T-cell (primary cell): Measurements from ENCODE around the gene ING4. TPM values are rescaled to one million over a fixed set of nuclear protein-coding genes. Genes with fewer than 3 reads are reported as not detected.

Source experiments
- ATAC-seq, 4 experiments: fragments of 200-7000 bp in 3 of 4; fragments of 150-1000 bp in 1 of 4; cut with Tn5 transposase; replicated peaks in 1 of 4; 1 replicate in 3 of 4; 2 replicates in 1 of 4; pipeline ENCODE4 v1.10.0; 2021; ENCODE audit warnings: moderate library complexity in 3 of 4, mild to moderate bottlenecking in 2 of 4, moderate number of reproducible peaks in 1 of 4
- CTCF ChIA-PET, 2 donors: fragments of 300-600 bp; sonication (Branson Sonifier 250); formaldehyde crosslinking; loops; one replicate each; lab custom pipeline; 2022; ENCODE audit warnings: antibody characterized with exemption in 2 of 2; lab: Charles Lee
- POLR2A ChIA-PET, 2 donors: fragments of 300-600 bp; sonication (Branson Sonifier 250); formaldehyde crosslinking; loops; one replicate each; lab custom pipeline; 2022; ENCODE audit warnings: antibody characterized with exemption in 2 of 2; lab: Charles Lee
- DNase-seq, 35 experiments: peaks; one replicate each; pipeline versions ENCODE4 v3.0.0 to v3.0.0-alpha.2; 2013 to 2023
- H3K27ac ChIP-seq: one replicate; pipeline ENCODE4 v1.5.1; 2013; ENCODE audit warnings: low read length
- H3K27me3 ChIP-seq, 2 experiments: replicated peaks in 1 of 2; 1 replicate in 1 of 2; 2 replicates in 1 of 2; pipeline versions ENCODE4 v1.6.1 to v1.7.0; 2013; ENCODE audit warnings: low read length in 1 of 2, mixed read lengths in 1 of 2; ENCODE audit not compliant: control insufficient read depth in 2 of 2, insufficient read depth in 2 of 2; ENCODE audit errors: extremely low read depth in 1 of 2
- H3K36me3 ChIP-seq, 2 donors: 1 replicate in 1 of 2; 2 replicates in 1 of 2; pipeline versions ENCODE4 v1.6.1 to v1.7.0; 2013; ENCODE audit warnings: low read length in 1 of 2; ENCODE audit not compliant: control insufficient read depth in 2 of 2, insufficient read depth in 1 of 2; ENCODE audit errors: extremely low read depth in 1 of 2
- H3K4me1 ChIP-seq, 2 experiments: 1 replicate in 1 of 2; 2 replicates in 1 of 2; pipeline versions ENCODE4 v1.6.1 to v1.7.0; 2013; ENCODE audit warnings: low read length in 2 of 2, mixed read lengths in 1 of 2; ENCODE audit not compliant: insufficient read depth in 2 of 2, control insufficient read depth in 1 of 2; ENCODE audit errors: extremely low read depth in 1 of 2
- H3K4me3 ChIP-seq, 2 donors: 1 replicate in 1 of 2; 2 replicates in 1 of 2; pipeline versions ENCODE4 v1.5.1 to v1.7.0; 2013; ENCODE audit warnings: mild to moderate bottlenecking in 2 of 2, low read length in 1 of 2, moderate library complexity in 1 of 2; ENCODE audit not compliant: control insufficient read depth in 1 of 2; ENCODE audit errors: extremely low read depth in 1 of 2
- H3K9me3 ChIP-seq: 2 replicates; pipeline ENCODE4 v1.7.0; 2013
- H3K27ac Mint-ChIP-seq, 2 donors: one replicate each; pipeline ENCODE4 v1.8.0; 2020 to 2021; ENCODE audit warnings: mild to moderate bottlenecking in 2 of 2, mixed read lengths in 2 of 2
- H3K27me3 Mint-ChIP-seq, 2 donors: one replicate each; pipeline ENCODE4 v1.8.0; 2021 to 2022; ENCODE audit warnings: mixed read lengths in 2 of 2
- H3K36me3 Mint-ChIP-seq: one replicate; pipeline ENCODE4 v1.8.0; 2021; ENCODE audit warnings: mixed read lengths
- H3K4me1 Mint-ChIP-seq, 3 donors: one replicate each; pipeline ENCODE4 v1.8.0; 2020 to 2022; ENCODE audit warnings: mixed read lengths in 3 of 3, mild to moderate bottlenecking in 1 of 3
- H3K4me3 Mint-ChIP-seq, 3 donors: one replicate each; pipeline ENCODE4 v1.8.0; 2020 to 2022; ENCODE audit warnings: mild to moderate bottlenecking in 3 of 3, mixed read lengths in 3 of 3, moderate library complexity in 3 of 3
- H3K9me3 Mint-ChIP-seq, 3 donors: one replicate each; pipeline ENCODE4 v1.8.0; 2020 to 2022; ENCODE audit warnings: mixed read lengths in 3 of 3
- WGBS: methylation state at CpG from one replicate; pipeline ENCODE4 v1.1.5; 2013; ENCODE audit warnings: missing lambda C conversion rate; ENCODE audit not compliant: insufficient coverage; 5-methylcytosine and 5-hydroxymethylcytosine counted together
- total RNA-seq, 35 experiments: library from RNA in 6 of 35; stranded (reverse) in 6 of 35; fragments of 120-200 nt in 1 of 35; gene quantifications; one replicate each; pipeline versions ENCODE4 v1.2.1 to v1.2.4 and lab custom pipeline; 2013 to 2026

The ING4 gene
- total RNA-seq, 5 donors from 2014 or later (not counting 1 experiment from before 2014, with no cell fraction given), result 34.0 to 71.3 (median 64.5) TPM

DNA sequence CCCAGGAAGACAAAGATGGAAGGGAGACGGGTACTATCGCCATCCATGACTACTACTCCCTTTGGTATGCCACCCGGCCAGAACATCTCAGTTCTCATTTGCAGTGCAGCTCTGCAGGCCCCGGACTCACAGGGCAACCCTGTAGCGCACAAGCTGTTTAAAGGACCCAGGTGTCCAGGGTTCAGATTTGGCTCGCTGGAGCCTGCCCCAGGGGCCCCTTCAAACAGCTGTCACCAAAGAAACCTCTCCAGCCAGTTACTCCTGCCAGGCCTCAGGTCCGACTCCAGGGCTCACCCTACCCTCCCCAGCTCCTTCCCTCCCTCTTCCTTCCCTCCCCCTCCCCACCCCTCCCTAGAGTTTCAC, 50.3 kb downstream of the ING4 start:
- Mint-ChIP-seq H3K4me1 (peaks cover 35 to 53% (median 47%) of the 10 kb centered on the region in 3 donors), H3K9me3 (no peaks in the 10 kb centered on the region), H3K27ac (peak overlapping the region; percentile 94 to 96), H3K27me3 (no peaks in the 10 kb centered on the region), H3K36me3 (no peaks in the 10 kb centered on the region), H3K4me3 (peak overlapping the region; percentile 44 to 72 (median 62))
- no peaks in the 10 kb centered on the region for H3K36me3 ChIP-seq
- H3K27ac ChIP-seq, result peak overlapping the region; percentile 69
- peaks cover 20 to 46% of the 10 kb centered on the region in 2 experiments for H3K4me1 ChIP-seq
- ChIA-PET POLR2A (interaction anchor here (0.6 to 0.7 kb wide), 3 partner anchors 12 to 532 kb away, joined by 6 to 11 read pairs (median 6); no protein-coding TSS in a partner anchor), CTCF (interaction anchor here in 1 of 2 donors (0.6 kb wide), 1 partner anchor 29 kb away, joined by 5 read pairs; no protein-coding TSS in a partner anchor)
- no peak for DNase-seq
- H3K4me3 ChIP-seq, result peak overlapping the region in 1 of 2 donors; percentile 54
- peak in 1 of 4 experiments; percentile 2 for ATAC-seq
- no peaks in the 10 kb centered on the region for H3K27me3 ChIP-seq
- 37% methylated on average over 7 of the region's 7 CpGs for WGBS
- no peaks in the 10 kb centered on the region for H3K9me3 ChIP-seq

DNA sequence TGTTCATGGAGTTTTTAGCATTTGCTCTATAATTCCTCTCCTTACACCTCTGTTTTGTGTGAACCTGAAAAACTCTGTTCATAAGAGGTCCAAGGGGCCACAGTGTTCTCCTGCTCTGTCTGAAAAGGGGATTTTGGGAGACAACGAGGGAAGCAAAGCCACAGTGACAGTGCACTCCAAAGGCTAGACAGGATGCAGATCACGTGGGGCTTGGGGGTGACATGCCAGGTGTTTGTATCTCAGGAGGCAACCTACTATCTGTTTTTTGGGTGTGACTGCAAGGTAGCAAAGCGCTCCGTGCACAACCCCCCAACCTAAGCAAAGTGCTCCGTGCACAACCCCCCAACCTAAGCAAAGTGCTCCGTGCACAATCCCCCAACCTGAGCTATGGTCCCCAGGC, 50.7 kb downstream of the ING4 start:
- Mint-ChIP-seq H3K4me3 (peak overlapping the region; percentile 44 to 72 (median 62)), H3K4me1 (peaks cover 34 to 52% (median 45%) of the 10 kb centered on the region in 3 donors), H3K27me3 (no peaks in the 10 kb centered on the region), H3K9me3 (no peaks in the 10 kb centered on the region), H3K27ac (peak overlapping the region; percentile 94 to 96), H3K36me3 (no peaks in the 10 kb centered on the region)
- Histone ChIP-seq H3K36me3 (no peaks in the 10 kb centered on the region), H3K27me3 (no peaks in the 10 kb centered on the region), H3K9me3 (no peaks in the 10 kb centered on the region), H3K4me1 (peaks cover 20 to 49% of the 10 kb centered on the region in 2 experiments), H3K27ac (peak overlapping the region; percentile 69), H3K4me3 (peak overlapping the region in 1 of 2 donors; percentile 54)
- DNase-seq (peak in 16 of 35 experiments; percentile 22 to 64 (median 36)), ATAC-seq (peak in 3 of 4 experiments; percentile 20 to 47 (median 36))
- POLR2A ChIA-PET, result interaction anchor here (0.6 to 0.7 kb wide), 2 partner anchors 16 to 532 kb away, joined by 6 to 11 read pairs; no protein-coding TSS in a partner anchor
- CTCF ChIA-PET, result no interaction called here
- WGBS, result 8% methylated on average over 2 of the region's 6 CpGs

DNA sequence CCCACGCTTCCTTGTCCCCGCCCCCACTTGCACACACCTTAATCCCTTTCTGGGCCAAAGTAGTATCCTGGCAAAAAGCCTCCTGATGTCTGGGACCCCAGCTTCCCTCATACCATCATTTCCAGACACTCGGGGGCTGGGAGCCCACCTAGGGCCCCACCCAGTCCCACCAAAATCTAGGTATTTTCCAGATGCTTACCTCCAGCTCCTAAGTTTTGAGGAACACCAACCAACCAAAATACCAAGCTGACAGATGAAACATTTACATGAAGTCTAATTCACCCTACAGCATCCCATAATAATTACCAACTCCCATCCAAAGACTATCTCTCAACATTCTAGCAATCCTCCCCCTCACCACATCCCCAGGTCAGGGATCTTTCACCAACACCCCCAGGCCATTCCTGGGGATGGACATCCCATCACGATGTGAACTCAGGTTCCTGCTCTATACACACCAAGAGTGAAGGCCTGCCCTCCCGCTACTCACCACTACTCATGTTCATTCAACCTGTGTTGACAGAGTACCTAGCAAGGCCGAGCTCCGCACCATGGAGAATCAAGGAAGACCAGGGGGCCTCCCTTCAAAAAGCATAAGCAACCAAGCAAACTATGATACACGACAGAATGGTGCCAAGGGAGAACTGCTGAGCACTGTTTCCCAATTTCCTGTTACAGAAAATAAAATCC, 54.2 kb downstream of the ING4 start:
- H3K4me1 ChIP-seq, result peaks cover 35 to 69% of the 10 kb centered on the region in 2 experiments
- H3K9me3 Mint-ChIP-seq, result no peaks in the 10 kb centered on the region
- H3K4me3 ChIP-seq, result no peak overlapping the region
- ChIA-PET CTCF (interaction anchor here in 1 of 2 donors (1.0 kb wide), 1 partner anchor 12 kb away, joined by 6 read pairs; no protein-coding TSS in a partner anchor), POLR2A (interaction anchor here in 1 of 2 donors (1.1 kb wide), 1 partner anchor 80 kb away, joined by 7 read pairs; the partner anchor contains the start of gene ZNF384)
- ATAC-seq (peak in 1 of 4 experiments; percentile 0), DNase-seq (peak in 15 of 35 experiments; percentile 27 to 70 (median 35))
- no peak overlapping the region for H3K4me3 Mint-ChIP-seq
- H3K36me3 ChIP-seq, result peaks cover 0 to under 1% of the 10 kb centered on the region in 2 donors
- H3K27ac ChIP-seq, result peak overlapping the region; percentile 90
- no peaks in the 10 kb centered on the region for H3K27me3 Mint-ChIP-seq
- no peaks in the 10 kb centered on the region for H3K9me3 ChIP-seq
- 68% methylated on average over 7 of the region's 8 CpGs for WGBS
- H3K27me3 ChIP-seq, result no peaks in the 10 kb centered on the region
- H3K36me3 Mint-ChIP-seq, result peaks cover under 1% of the 10 kb centered on the region
- no peak overlapping the region for H3K27ac Mint-ChIP-seq
- peaks cover 46 to 54% (median 53%) of the 10 kb centered on the region in 3 donors for H3K4me1 Mint-ChIP-seq

DNA sequence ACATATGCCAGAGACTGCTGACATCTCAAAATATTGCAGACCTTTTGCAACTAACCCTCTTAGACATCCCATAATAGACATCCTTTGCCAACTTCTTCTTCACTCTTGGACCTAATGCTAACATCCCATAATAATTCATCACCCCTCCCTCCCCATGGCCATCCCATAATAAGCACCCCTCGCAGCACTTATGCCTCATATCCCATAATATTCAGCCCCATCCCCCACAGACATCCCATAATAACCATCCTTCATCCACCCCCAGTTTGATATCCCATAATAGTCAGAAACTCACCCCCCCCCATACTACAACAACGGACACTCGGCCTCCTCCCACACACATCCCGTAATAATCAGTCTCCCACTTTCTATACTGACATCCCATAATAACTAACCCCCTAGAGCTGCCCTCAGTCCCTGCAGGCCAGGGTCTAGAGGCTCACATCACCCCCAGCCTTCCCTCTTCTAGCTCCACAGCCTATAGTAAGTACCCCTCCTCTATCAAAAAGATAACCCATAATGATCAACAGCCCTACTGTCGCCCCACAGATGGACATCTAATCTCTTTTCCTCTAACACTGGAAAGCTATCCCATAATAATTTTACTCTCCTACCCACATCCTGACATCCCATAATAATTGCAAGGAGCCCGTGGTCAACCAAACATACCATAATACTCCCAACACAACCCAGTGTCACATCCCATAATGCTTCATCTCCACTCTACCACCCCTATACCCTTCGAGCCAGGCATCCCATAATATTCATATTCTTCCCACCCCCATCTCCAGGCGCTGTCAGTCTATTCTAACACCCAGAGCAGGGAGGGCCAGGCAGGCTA, 54.9 kb downstream of the ING4 start:
- no peaks in the 10 kb centered on the region for H3K27me3 ChIP-seq
- Mint-ChIP-seq H3K4me3 (no peak overlapping the region), H3K27me3 (no peaks in the 10 kb centered on the region), H3K9me3 (no peaks in the 10 kb centered on the region), H3K4me1 (peaks cover 48 to 56% (median 53%) of the 10 kb centered on the region in 3 donors), H3K36me3 (peaks cover 8% of the 10 kb centered on the region), H3K27ac (no peak overlapping the region)
- ChIA-PET CTCF (interaction anchor here in 1 of 2 donors (1.0 kb wide), 1 partner anchor 13 kb away, joined by 6 read pairs; no protein-coding TSS in a partner anchor), POLR2A (interaction anchor here in 1 of 2 donors (0.6 to 1.1 kb wide), 2 partner anchors 37 to 81 kb away, joined by 7 to 16 read pairs; partner anchors contain the start of gene ZNF384)
- peaks cover 36 to 69% of the 10 kb centered on the region in 2 experiments for H3K4me1 ChIP-seq
- DNase-seq (peak in 33 of 35 experiments; percentile 18 to 84 (median 69)), ATAC-seq (peak; percentile 15 to 55 (median 20))
- peaks cover 0 to 3% of the 10 kb centered on the region in 2 donors for H3K36me3 ChIP-seq
- no peaks in the 10 kb centered on the region for H3K9me3 ChIP-seq
- 5% methylated on average over 7 of the region's 8 CpGs for WGBS
- no peak overlapping the region for H3K4me3 ChIP-seq
- peak overlapping the region; percentile 90 for H3K27ac ChIP-seq

DNA sequence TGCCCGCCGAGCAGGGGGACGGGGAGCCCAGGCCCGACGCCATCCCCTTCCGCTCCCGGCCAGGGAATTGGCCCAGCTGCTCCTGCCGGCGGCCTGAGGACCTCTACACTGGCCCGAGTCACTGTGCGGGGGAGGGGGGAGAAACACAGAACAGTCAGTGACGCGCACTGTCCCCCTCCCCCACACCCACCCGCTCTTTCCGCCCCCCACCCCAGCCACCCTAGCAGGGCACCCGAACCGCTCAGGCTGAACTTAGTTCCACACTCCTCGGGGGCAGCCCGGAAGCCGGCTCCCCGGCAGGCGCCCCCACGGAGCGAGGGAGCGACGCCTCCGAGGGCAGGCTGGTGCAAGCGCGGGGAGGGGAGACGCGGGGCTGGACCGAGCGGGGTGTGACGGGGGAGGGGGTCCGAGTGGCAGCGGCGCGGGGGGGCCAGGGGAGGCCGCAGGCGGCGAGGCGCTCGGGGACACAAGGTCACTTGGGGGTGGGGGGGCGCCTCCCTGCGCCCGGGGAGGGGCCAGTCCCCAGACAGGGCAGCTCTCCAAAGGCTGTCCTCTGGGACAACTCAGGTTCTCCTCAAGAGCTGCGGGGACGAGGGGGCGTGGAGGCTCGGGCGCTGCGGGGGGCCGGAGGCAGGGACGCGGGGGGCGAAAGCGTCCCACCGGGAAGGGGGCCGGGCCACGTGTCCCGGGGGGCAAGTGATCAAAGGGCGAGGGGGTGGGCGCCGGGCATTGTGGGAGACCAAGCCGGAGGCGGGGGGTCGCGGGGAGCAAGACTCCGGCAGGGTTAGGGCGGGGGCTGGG, 56.4 kb downstream of the ING4 start:
- H3K9me3 Mint-ChIP-seq, result no peaks in the 10 kb centered on the region
- peaks cover 3 to 13% of the 10 kb centered on the region in 2 donors for H3K36me3 ChIP-seq
- H3K27me3 Mint-ChIP-seq, result no peaks in the 10 kb centered on the region
- ChIA-PET POLR2A (interaction anchor here (0.6 to 0.8 kb wide), 4 partner anchors 10 to 275 kb away, joined by 3 to 4 read pairs (median 4); partner anchors contain the start of gene ZNF384 (in 1 of the 2)), CTCF (no interaction called here)
- no peaks in the 10 kb centered on the region for H3K27me3 ChIP-seq
- H3K27ac Mint-ChIP-seq, result peak overlapping the region; percentile 90 to 91
- WGBS, result 1% methylated on average over 51 of the region's 70 CpGs
- peaks cover 50 to 56% (median 53%) of the 10 kb centered on the region in 3 donors for H3K4me1 Mint-ChIP-seq
- no peak overlapping the region for H3K4me3 Mint-ChIP-seq
- peaks cover 22% of the 10 kb centered on the region for H3K36me3 Mint-ChIP-seq
- ATAC-seq, result peak; percentile 34 to 48 (median 40)
- DNase-seq, result peak; percentile 37 to 78 (median 66)
- peak overlapping the region; percentile 90 for H3K27ac ChIP-seq
- H3K4me3 ChIP-seq, result peak overlapping the region; percentile 84 to 97
- no peaks in the 10 kb centered on the region for H3K9me3 ChIP-seq
- peaks cover 34 to 66% of the 10 kb centered on the region in 2 experiments for H3K4me1 ChIP-seq
